B cell (primary cell): ENCODE measurements around the gene BSND. TPM values are rescaled to one million over a fixed set of nuclear protein-coding genes. Genes with fewer than 3 reads are reported as not detected.

Experiments used
- ATAC-seq: fragments of 200-7000 bp; cut with Tn5 transposase; one replicate; pipeline ENCODE4 v1.10.0; 2021; ENCODE audit warnings: low read depth, mild to moderate bottlenecking, moderate number of reproducible peaks, moderate library complexity
- CTCF ChIA-PET: fragments of 350-600 bp; sonication (Branson Sonifier 250); formaldehyde crosslinking; loops from one replicate; lab custom pipeline; 2021; ENCODE audit warnings: antibody characterized with exemption, inconsistent platforms; lab: Charles Lee
- POLR2A ChIA-PET: fragments of 350-600 bp; sonication (Branson Sonifier 250); formaldehyde crosslinking; loops from one replicate; lab custom pipeline; 2021; ENCODE audit warnings: antibody characterized with exemption; lab: Charles Lee
- DNase-seq: peaks from one replicate; pipeline ENCODE4 v3.0.0; 2013
- H2AFZ ChIP-seq: 2 replicates; pipeline ENCODE4 v1.6.1; 2012; ENCODE audit warnings: mild to moderate bottlenecking, low read depth, low read length; ENCODE audit not compliant: insufficient read depth, poor library complexity, severe bottlenecking
- H3K27ac ChIP-seq, 2 donors: 1 replicate in 1 of 2; 2 replicates in 1 of 2; pipeline ENCODE4 v1.5.1; 2012 to 2013; ENCODE audit warnings: low read length in 2 of 2, mild to moderate bottlenecking in 2 of 2, moderate library complexity in 1 of 2
- H3K27me3 ChIP-seq, 4 experiments: fragments of 200-600 bp in 1 of 4; sonication (generic) in 1 of 4; replicated peaks in 1 of 4; 1 replicate in 2 of 4; 2 replicates in 2 of 4; pipeline versions ENCODE4 v1.6.1 to v1.7.0; 2013 to 2016; ENCODE audit warnings: low read length in 3 of 4, mild to moderate bottlenecking in 2 of 4, mixed read lengths in 1 of 4, moderate library complexity in 1 of 4; ENCODE audit not compliant: insufficient read depth in 4 of 4, control insufficient read depth in 3 of 4; ENCODE audit errors: control extremely low read depth in 1 of 4
- H3K36me3 ChIP-seq, 2 experiments: replicated peaks in 1 of 2; 1 replicate in 1 of 2; 2 replicates in 1 of 2; pipeline versions ENCODE4 v1.6.1 to v1.7.1; 2013; ENCODE audit warnings: low read length in 1 of 2; ENCODE audit not compliant: insufficient read depth in 2 of 2, control insufficient read depth in 1 of 2; ENCODE audit errors: control extremely low read depth in 1 of 2, extremely low read depth in 1 of 2
- H3K4me1 ChIP-seq, 2 donors: fragments of 200-600 bp in 1 of 2; sonication (generic) in 1 of 2; 1 replicate in 1 of 2; 2 replicates in 1 of 2; pipeline versions ENCODE4 v1.5.1 to v1.6.1; 2013 to 2017; ENCODE audit warnings: low read length in 2 of 2; ENCODE audit not compliant: control insufficient read depth in 2 of 2, insufficient read depth in 2 of 2
- H3K4me2 ChIP-seq: replicated peaks from 2 replicates; pipeline ENCODE3; 2012; ENCODE audit warnings: mild to moderate bottlenecking, low read depth, low read length; ENCODE audit not compliant: poor library complexity, severe bottlenecking
- H3K4me3 ChIP-seq, 5 experiments: fragments of 200-600 bp in 1 of 5; sonication (generic) in 1 of 5; 1 replicate in 3 of 5; 2 replicates in 2 of 5; pipeline versions ENCODE4 v1.5.1 to v1.7.0; 2011 to 2016; ENCODE audit warnings: low read length in 4 of 5, mild to moderate bottlenecking in 4 of 5, low read depth in 2 of 5, control low read depth in 1 of 5, moderate library complexity in 1 of 5; ENCODE audit not compliant: insufficient read depth in 1 of 5; ENCODE audit errors: control extremely low read depth in 1 of 5, extremely low read depth in 1 of 5
- H3K79me2 ChIP-seq: fragments of 200-600 bp; sonication (generic); one replicate; pipeline ENCODE4 v1.6.0; 2016; ENCODE audit warnings: low read length; ENCODE audit not compliant: control insufficient read depth, insufficient read depth
- H3K9ac ChIP-seq: fragments of 200-600 bp; sonication (generic); 2 replicates; pipeline ENCODE4 v1.6.1; 2017; ENCODE audit warnings: mild to moderate bottlenecking, low read length, moderate library complexity
- H3K9me3 ChIP-seq, 3 donors: one replicate each; pipeline versions ENCODE4 v1.6.1 to v1.7.1; 2013; ENCODE audit warnings: low read length in 2 of 3; ENCODE audit not compliant: control insufficient read depth in 2 of 3, insufficient read depth in 1 of 3; ENCODE audit errors: control extremely low read depth in 1 of 3
- H4K20me1 ChIP-seq: 2 replicates; pipeline ENCODE4 v1.6.0; 2012; ENCODE audit warnings: mild to moderate bottlenecking, low read length; ENCODE audit not compliant: insufficient read depth, control insufficient read depth, poor library complexity, severe bottlenecking
- H3K27ac Mint-ChIP-seq: one replicate; pipeline ENCODE4 v1.8.0; 2021; ENCODE audit warnings: mixed read lengths
- H3K27me3 Mint-ChIP-seq: one replicate; pipeline ENCODE4 v1.8.0; 2021; ENCODE audit warnings: mixed read lengths
- H3K4me1 Mint-ChIP-seq: one replicate; pipeline ENCODE4 v1.8.0; 2021; ENCODE audit warnings: mixed read lengths
- H3K4me3 Mint-ChIP-seq: one replicate; pipeline ENCODE4 v1.8.0; 2021; ENCODE audit warnings: mixed read lengths
- H3K9me3 Mint-ChIP-seq: one replicate; pipeline ENCODE4 v1.8.0; 2022; ENCODE audit warnings: mixed read lengths; ENCODE audit not compliant: insufficient read depth
- CTCF ChIP-seq: fragments of 200-600 bp; IDR thresholded peaks from one replicate; pipeline ENCODE4 v1.8.0; 2022; ENCODE audit warnings: antibody characterized with exemption, mild to moderate bottlenecking
- EZH2 ChIP-seq: IDR thresholded peaks from 2 replicates; pipeline ENCODE4 v1.6.1; 2012; ENCODE audit warnings: borderline replicate concordance, low read depth, mild to moderate bottlenecking, moderate library complexity, low read length; ENCODE audit not compliant: insufficient read depth, poor library complexity, severe bottlenecking
- WGBS: methylation state at CpG from one replicate; pipeline ENCODE4 v1.1.5; 2013; ENCODE audit warnings: missing lambda C conversion rate; ENCODE audit not compliant: insufficient coverage; 5-methylcytosine and 5-hydroxymethylcytosine counted together
- intact Hi-C: fragments of 100-400 bp; cut with micrococcal nuclease; formaldehyde crosslinking; loops from one replicate; pipeline ENCODE4 v1.10.0; 2022
- polyA plus RNA-seq: library from polyadenylated mRNA; depleted of rRNA; stranded (reverse); fragments of >200 nt; gene quantifications from 2 replicates; pipeline ENCODE4 v1.2.3, GENCODE V29; 2012
- total RNA-seq, 2 donors: library from RNA; stranded (reverse); fragments of 120-200 nt in 1 of 2; gene quantifications; 1 replicate in 1 of 2; 2 replicates in 1 of 2; pipeline versions ENCODE4 v1.2.3 to v1.2.4, GENCODE V29; 2013 to 2022

Gene BSND
- total and polyA plus RNA-seq, 2 donors (not counting 1 experiment from before 2014, with no cell fraction given), result not detected

GRCh38 chr1:55056632-55056992 lies 57.9 kb downstream of the BSND start:
- H3K4me1 ChIP-seq, result no peaks in the 10 kb centered on the region
- intact Hi-C loops, result no loop called here
- ATAC-seq (no peak), DNase-seq (no peak)
- no peak overlapping the region for H2AFZ ChIP-seq
- H3K27me3 ChIP-seq, result no peaks in the 10 kb centered on the region
- Mint-ChIP-seq H3K9me3 (no peaks in the 10 kb centered on the region), H3K4me3 (no peak overlapping the region), H3K4me1 (no peaks in the 10 kb centered on the region), H3K27ac (no peak overlapping the region), H3K27me3 (no peaks in the 10 kb centered on the region)
- WGBS, result 96% methylated on average over 18 of the region's 20 CpGs
- no peaks in the 10 kb centered on the region for H3K79me2 ChIP-seq
- POLR2A ChIA-PET, result no interaction called here
- H3K27ac ChIP-seq, result no peak overlapping the region
- H3K4me2 ChIP-seq, result no peak overlapping the region
- no peaks in the 10 kb centered on the region for H4K20me1 ChIP-seq
- H3K9me3 ChIP-seq, result no peaks in the 10 kb centered on the region
- H3K4me3 ChIP-seq, result no peak overlapping the region
- CTCF ChIA-PET, result no interaction called here
- no peaks in the 10 kb centered on the region for H3K36me3 ChIP-seq
- no peak overlapping the region for H3K9ac ChIP-seq
- TF ChIP-seq EZH2 (no peak), CTCF (no peak)

DNA sequence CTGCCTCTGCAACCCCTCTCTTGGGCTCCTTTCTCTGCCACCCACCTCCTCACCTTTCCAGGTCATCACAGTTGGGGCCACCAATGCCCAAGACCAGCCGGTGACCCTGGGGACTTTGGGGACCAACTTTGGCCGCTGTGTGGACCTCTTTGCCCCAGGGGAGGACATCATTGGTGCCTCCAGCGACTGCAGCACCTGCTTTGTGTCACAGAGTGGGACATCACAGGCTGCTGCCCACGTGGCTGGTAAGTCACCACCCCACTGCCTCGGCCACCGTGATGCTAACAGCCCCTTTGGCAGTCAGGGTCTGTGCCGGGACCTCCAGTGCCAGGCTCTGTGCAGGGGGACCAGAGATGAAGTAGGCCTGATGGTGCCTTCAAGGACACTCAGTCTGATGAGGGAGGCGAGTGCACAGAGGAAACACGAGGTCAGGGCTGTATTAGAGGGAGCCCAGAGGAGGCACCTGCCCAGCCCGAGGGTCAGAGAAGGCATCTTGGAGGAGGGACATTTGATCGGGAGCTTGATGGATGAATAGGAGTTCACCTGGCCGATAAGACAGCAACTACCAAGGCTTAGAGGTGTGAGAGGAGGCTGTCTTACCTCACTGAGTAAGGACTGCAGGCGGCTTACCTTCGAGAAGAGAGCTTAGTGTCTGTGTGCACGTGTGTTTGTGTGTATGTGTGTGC lies 58.7 kb downstream of the BSND start:
- intact Hi-C loops, result no loop called here
- no peaks in the 10 kb centered on the region for H3K79me2 ChIP-seq
- no peaks in the 10 kb centered on the region for H3K36me3 ChIP-seq
- H3K27ac ChIP-seq, result no peak overlapping the region
- H3K4me1 ChIP-seq, result no peaks in the 10 kb centered on the region
- H2AFZ ChIP-seq, result no peak overlapping the region
- 87% methylated on average over 12 of the region's 15 CpGs for WGBS
- POLR2A ChIA-PET, result no interaction called here
- Mint-ChIP-seq H3K4me3 (no peak overlapping the region), H3K27ac (no peak overlapping the region), H3K27me3 (no peaks in the 10 kb centered on the region), H3K4me1 (no peaks in the 10 kb centered on the region), H3K9me3 (no peaks in the 10 kb centered on the region)
- no peaks in the 10 kb centered on the region for H4K20me1 ChIP-seq
- H3K27me3 ChIP-seq, result no peaks in the 10 kb centered on the region
- ATAC-seq (no peak), DNase-seq (no peak)
- TF ChIP-seq EZH2, result no peak
- no peak for TF ChIP-seq CTCF
- no peaks in the 10 kb centered on the region for H3K9me3 ChIP-seq
- H3K4me2 ChIP-seq, result no peak overlapping the region
- H3K9ac ChIP-seq, result no peak overlapping the region
- no peak overlapping the region for H3K4me3 ChIP-seq
- CTCF ChIA-PET, result no interaction called here
